ENCODE data around the gene PTPN6. TPM values are rescaled to one million over a fixed set of nuclear protein-coding genes. Genes with fewer than 3 reads are reported as not detected.

PTPN6 gene
- total RNA-seq, 1 donor from 2014 or later = 3.2 TPM

- no peak for DNase-seq (ENCODE audit: low read depth in 2 of 2)
Observed at GRCh38 chr12:6966351-6966750, 15.2 kb downstream of the PTPN6 start.

- no peak for DNase-seq (ENCODE audit: low read depth in 2 of 2)
Observed at GRCh38 chr12:6967651-6968100, 16.5 kb downstream of the PTPN6 start.

- DNase-seq (ENCODE audit: low read depth in 2 of 2) = peak in 1 of 2 donors; percentile 0
Observed at GRCh38 chr12:6968426-6968825, 17.3 kb downstream of the PTPN6 start.

- no peak for DNase-seq (ENCODE audit: low read depth in 2 of 2)
Observed at GRCh38 chr12:6970096-6970527, 19.0 kb downstream of the PTPN6 start.

- no peak for DNase-seq (ENCODE audit: low read depth in 2 of 2)
Observed at GRCh38 chr12:6974180-6974579, 23.0 kb downstream of the PTPN6 start.

DNA sequence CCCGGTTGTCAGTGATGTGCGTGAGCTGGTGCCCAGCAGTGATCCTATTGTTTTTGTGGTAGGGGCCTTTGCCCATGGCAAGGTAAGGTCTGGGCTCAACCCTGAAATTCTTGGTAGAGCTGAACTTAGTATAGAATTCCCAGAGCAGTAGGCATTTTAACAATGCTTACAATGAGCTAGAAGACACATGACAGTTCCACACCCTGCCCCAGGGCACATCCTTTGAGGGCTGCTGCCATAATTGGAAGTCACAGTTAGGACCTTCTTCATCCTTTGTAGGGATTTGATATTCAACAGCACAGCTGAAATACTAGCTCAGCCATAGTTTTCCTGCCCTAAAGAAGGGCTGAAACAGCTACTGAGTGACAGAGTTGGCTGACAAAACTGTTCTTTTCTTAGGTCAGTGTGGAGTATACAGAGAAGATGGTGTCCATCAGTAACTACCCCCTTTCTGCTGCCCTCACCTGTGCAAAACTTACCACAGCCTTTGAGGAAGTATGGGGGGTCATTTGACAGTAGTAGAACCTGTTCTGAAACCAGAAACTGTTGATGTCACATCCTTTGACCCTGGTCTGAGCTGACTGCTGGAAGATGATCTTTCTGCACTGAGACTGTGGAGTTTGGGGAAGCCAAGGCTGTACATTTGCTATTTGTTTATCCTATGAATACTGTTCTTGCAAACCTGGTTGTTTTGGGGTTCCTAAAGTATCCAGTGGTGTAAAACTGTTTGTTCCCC is 24.3 kb downstream of the PTPN6 start:
- DNase-seq (ENCODE audit: low read depth in 2 of 2) = no peak

GRCh38 chr12:6977653-6978052 is 26.5 kb downstream of the PTPN6 start:
- DNase-seq (ENCODE audit: low read depth in 2 of 2) = no peak

- no peak for DNase-seq (ENCODE audit: low read depth in 2 of 2)
Observed at GRCh38 chr12:6978188-6978587, 27.0 kb downstream of the PTPN6 start.

GRCh38 chr12:6978611-6979011 is 27.5 kb downstream of the PTPN6 start:
- DNase-seq (ENCODE audit: low read depth in 2 of 2) = no peak

GRCh38 chr12:6979021-6979420 is 27.9 kb downstream of the PTPN6 start:
- DNase-seq (ENCODE audit: low read depth in 2 of 2) = no peak

DNA sequence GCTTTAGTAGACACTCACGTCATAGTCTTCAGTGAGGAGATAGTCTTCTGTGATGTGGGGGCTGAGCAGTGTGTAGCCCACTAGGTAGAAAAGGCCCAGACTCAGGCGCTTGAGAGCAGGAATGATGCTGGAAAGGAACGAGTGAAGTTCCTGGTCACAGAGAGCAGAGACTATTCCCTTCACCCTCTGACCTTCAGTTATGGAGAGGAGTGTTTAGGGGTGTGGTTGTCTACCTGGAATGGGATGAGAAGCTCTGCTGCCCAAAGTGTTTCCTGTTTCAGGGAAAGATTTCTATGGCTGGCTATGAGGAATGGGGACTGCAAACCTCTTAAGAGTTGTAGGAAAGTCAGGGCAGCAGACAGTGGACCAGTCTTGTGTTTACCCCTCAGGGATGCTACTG is 28.3 kb downstream of the PTPN6 start:
- DNase-seq (ENCODE audit: low read depth in 2 of 2) = no peak

- no peak for DNase-seq (ENCODE audit: low read depth in 2 of 2)
Observed at GRCh38 chr12:6980075-6980474, 28.9 kb downstream of the PTPN6 start.

- no peak for DNase-seq (ENCODE audit: low read depth in 2 of 2)
Observed at GRCh38 chr12:6980740-6981139, 29.6 kb downstream of the PTPN6 start.

DNA sequence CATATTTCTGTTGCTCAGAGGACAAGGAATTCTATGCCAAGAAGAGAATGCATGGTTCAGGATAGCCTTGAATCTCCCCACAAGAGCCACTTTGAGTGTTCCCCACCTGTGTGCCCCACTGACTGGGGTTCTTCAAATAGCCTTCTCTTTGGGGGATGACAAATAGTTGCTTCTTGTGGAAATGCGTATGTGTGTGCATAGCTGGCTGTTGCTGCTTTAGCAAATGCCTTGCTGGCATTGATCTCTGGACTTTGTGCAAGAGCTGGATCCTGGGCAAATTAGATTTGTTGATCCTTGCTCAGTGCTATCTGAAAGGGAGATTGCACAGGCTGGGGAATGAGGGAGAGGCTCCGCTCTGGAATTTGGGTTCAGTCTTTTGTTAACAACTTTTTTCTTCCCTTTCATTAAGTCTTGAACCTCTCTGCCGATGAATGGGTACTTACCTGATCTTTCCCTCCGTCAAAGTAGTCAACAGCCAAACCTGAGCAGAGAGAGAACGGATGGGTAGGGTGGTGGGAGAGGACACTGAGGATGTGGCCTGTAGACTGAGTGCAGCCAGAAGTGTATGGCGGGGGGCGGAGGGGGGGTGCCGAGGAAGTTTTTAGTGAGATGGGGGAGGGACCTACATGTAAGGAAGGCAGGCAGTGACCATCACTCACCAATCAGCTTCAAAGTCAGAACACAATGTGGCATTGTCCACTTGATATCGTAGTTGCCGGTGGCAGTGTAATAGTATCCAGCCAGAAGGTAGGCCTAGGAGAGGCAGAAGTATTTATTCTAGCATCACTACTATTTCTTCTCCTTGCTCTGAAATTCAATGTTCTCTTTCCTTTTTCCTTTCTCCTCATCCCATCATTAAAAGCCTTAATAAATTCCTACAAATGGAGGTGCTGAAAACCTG is 30.2 kb downstream of the PTPN6 start:
- no peak for DNase-seq (ENCODE audit: low read depth in 2 of 2)

DNA sequence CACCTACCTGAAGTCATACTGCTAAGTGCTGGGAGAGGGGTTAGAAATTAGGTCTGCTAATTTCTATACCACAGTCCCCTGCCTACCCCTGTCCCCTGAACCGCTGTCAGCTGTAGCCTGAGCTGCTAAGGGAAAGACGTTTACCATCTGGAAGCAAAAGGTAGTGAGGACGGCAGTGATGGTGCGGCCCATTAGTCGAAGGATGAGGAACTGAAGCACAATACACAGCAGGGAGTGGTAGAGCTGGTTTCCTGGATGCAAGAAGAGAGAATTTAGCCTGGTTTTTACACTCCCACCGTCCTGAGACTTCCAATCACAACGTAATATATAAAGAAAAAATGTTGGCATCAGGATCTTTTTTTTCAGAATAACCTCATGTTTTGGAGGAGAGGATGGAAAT is 31.4 kb downstream of the PTPN6 start:
- DNase-seq (ENCODE audit: low read depth in 2 of 2) = no peak

DNA sequence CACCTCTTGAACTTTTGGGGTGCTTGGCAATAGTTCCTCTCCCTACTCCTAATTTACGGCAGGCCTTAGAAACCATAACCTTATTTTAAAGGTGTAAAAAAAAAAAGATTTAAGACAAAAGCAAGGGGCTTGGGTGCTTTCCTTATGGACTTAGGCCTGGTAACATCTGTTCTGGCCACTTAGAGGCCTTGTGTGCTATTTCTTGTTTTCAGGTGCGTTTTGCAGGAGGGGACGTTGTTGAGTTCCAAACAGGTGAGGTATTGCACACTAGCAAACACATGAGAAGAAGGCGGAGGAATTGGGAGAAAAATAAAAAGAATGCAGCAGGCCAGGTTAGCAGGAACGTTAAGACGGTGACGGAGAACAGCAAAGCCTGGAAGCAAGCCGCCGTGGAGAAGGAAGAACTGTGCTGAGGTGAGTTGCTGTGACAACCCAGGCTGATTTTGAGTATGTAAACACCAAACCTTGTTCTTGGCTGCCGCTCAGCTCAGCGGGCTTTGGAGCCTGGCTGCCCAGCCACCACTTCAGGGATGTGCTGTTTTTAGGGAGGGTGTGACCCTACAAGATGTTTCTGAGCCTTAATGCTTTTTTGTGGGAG is 36.9 kb downstream of the PTPN6 start:
- no peak for DNase-seq (ENCODE audit: low read depth in 2 of 2)

GRCh38 chr12:6996040-6996441 is 44.9 kb downstream of the PTPN6 start:
- peak in 1 of 2 donors; percentile 32 for DNase-seq (ENCODE audit: low read depth in 2 of 2)

GRCh38 chr12:6998715-6999451 is 47.7 kb downstream of the PTPN6 start:
- no peak for DNase-seq (ENCODE audit: low read depth in 2 of 2)

- no peak for DNase-seq (ENCODE audit: low read depth in 2 of 2)
Observed at GRCh38 chr12:7001921-7002591, 50.9 kb downstream of the PTPN6 start.

- DNase-seq (ENCODE audit: low read depth in 2 of 2) = no peak
Observed at GRCh38 chr12:7004287-7004803, 53.2 kb downstream of the PTPN6 start.

GRCh38 chr12:7004840-7005239 is 53.7 kb downstream of the PTPN6 start:
- no peak for DNase-seq (ENCODE audit: low read depth in 2 of 2)

Measured in lung microvascular endothelial cell (primary cell).